HCT116 (cell line): Measurements from ENCODE around the gene ZYG11A.

ENCODE experiments used
- CBX3 ChIP-seq: IDR thresholded peaks from 2 replicates; pipeline ENCODE4 v1.6.1; 2012; ENCODE audit warnings: low read depth
- CEBPB ChIP-seq: IDR thresholded peaks from 2 replicates; pipeline ENCODE4 v1.6.1; 2012; ENCODE audit warnings: low read depth
- CTCF ChIP-seq, 3 experiments: fragments of 200-600 bp in 1 of 3; sonication (generic) in 1 of 3; IDR thresholded peaks in 2 of 3; conservative IDR thresholded peaks in 1 of 3; 2 replicates each; pipeline ENCODE4 v1.5.1; 2012 to 2017; ENCODE audit warnings: low read depth in 2 of 3, low read length in 2 of 3, antibody characterized with exemption in 1 of 3, borderline replicate concordance in 1 of 3, control low read depth in 1 of 3, mild to moderate bottlenecking in 1 of 3, mixed read lengths in 1 of 3, mixed run types in 1 of 3, moderate library complexity in 1 of 3; ENCODE audit not compliant: insufficient read depth in 1 of 3
- EZH2 ChIP-seq: fragments of 200-600 bp; sonication (generic); IDR thresholded peaks from 2 replicates; pipeline ENCODE4 v1.6.1; 2017; ENCODE audit warnings: antibody characterized with exemption, mixed run types
- JUND ChIP-seq: IDR thresholded peaks from 2 replicates; pipeline ENCODE4 v1.6.1; 2012
- POLR2A ChIP-seq: IDR thresholded peaks from 2 replicates; pipeline ENCODE4 v1.7.0; 2011; ENCODE audit warnings: borderline replicate concordance; ENCODE audit not compliant: insufficient read depth, insufficient read length; ENCODE audit errors: extremely low read depth
- POLR2AphosphoS5 ChIP-seq: IDR thresholded peaks from 2 replicates; pipeline ENCODE4 v1.6.1; 2011; ENCODE audit warnings: mild to moderate bottlenecking, low read depth, low read length, moderate library complexity
- REST ChIP-seq: IDR thresholded peaks from 2 replicates; pipeline ENCODE4 v1.6.1; 2012; ENCODE audit warnings: low read depth
- SP1 ChIP-seq: IDR thresholded peaks from 2 replicates; pipeline ENCODE4 v1.6.1; 2012; ENCODE audit warnings: low read depth
- ZFX ChIP-seq: fragments of 450-650 bp; IDR thresholded peaks from 2 replicates; pipeline ENCODE4 v1.6.1; 2017

GRCh38 chr1:52915211-52915854 lies 72.8 kb downstream of the ZYG11A start:
- no peak for TF ChIP-seq POLR2A
- no peak for TF ChIP-seq CTCF (IDR thresholded peaks at IDR 0.05 in 2 of 3, conservative IDR thresholded peaks at IDR 0.05 in 1 of 3; ENCODE audit: borderline replicate concordance in 1 of 3, insufficient read depth in 1 of 3, low read depth in 2 of 3, low read length in 2 of 3)
- TF ChIP-seq EZH2 = no peak
- no peak for TF ChIP-seq POLR2AphosphoS5
- TF ChIP-seq CBX3 = no peak
- TF ChIP-seq ZFX = no peak
- TF ChIP-seq SP1 = no peak
- no peak for TF ChIP-seq REST
- no peak for TF ChIP-seq JUND
- TF ChIP-seq CEBPB = no peak
